Islet of Langerhans (tissue), 1 donor: ENCODE data around the gene LGI4.

Experiments used
- FAIRE-seq: peaks from one replicate; lab custom pipeline; 2011; peaks lifted over from hg19 to GRCh38; lab: Jason Lieb, UNC

Gene LGI4

GRCh38 chr19:35123573-35123972 lies 11.3 kb downstream of the LGI4 start:
- no peak for FAIRE-seq

GRCh38 chr19:35122687-35123551 lies 11.9 kb downstream of the LGI4 start:
- FAIRE-seq: no peak

GRCh38 chr19:35120898-35121297 lies 14.0 kb downstream of the LGI4 start:
- no peak for FAIRE-seq

GRCh38 chr19:35120492-35120891 lies 14.4 kb downstream of the LGI4 start:
- FAIRE-seq: peak; percentile 86

- no peak for FAIRE-seq
Measured at GRCh38 chr19:35119578-35120155, 15.2 kb downstream of the LGI4 start.

DNA sequence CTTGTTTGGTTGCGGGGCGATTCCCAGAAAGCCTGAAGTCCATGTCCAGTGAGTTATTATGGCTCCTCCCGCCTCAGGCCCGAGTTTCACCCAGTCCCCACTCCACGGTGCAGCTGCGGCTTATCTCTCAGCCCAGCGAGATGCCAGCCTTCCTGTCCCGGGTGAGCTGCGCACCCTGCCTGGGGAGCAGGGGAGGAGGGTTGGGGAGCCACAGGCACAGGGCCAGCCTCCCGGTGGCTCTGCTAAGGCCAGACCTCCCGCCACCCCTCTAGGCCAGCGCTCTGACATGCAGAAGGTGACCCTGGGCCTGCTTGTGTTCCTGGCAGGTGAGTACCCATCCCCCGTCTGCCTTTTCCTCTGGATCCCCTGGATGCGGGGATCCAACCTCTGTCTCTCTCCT lies 15.8 kb downstream of the LGI4 start:
- no peak for FAIRE-seq

- FAIRE-seq: no peak
Measured at GRCh38 chr19:35118268-35119020, 16.4 kb downstream of the LGI4 start.

- FAIRE-seq: no peak
Measured at GRCh38 chr19:35117799-35118198, 17.1 kb downstream of the LGI4 start.

GRCh38 chr19:35117116-35117515 lies 17.7 kb downstream of the LGI4 start:
- FAIRE-seq: no peak

GRCh38 chr19:35116072-35116801 lies 18.6 kb downstream of the LGI4 start:
- FAIRE-seq: no peak

- no peak for FAIRE-seq
Measured at GRCh38 chr19:35115177-35115951, 19.5 kb downstream of the LGI4 start, which contains the start of gene FXYD3. Gene FXYD3 (plus strand): TSS chr19:35115823. CDS start chr19:35119377, 3,554 bp downstream.

DNA sequence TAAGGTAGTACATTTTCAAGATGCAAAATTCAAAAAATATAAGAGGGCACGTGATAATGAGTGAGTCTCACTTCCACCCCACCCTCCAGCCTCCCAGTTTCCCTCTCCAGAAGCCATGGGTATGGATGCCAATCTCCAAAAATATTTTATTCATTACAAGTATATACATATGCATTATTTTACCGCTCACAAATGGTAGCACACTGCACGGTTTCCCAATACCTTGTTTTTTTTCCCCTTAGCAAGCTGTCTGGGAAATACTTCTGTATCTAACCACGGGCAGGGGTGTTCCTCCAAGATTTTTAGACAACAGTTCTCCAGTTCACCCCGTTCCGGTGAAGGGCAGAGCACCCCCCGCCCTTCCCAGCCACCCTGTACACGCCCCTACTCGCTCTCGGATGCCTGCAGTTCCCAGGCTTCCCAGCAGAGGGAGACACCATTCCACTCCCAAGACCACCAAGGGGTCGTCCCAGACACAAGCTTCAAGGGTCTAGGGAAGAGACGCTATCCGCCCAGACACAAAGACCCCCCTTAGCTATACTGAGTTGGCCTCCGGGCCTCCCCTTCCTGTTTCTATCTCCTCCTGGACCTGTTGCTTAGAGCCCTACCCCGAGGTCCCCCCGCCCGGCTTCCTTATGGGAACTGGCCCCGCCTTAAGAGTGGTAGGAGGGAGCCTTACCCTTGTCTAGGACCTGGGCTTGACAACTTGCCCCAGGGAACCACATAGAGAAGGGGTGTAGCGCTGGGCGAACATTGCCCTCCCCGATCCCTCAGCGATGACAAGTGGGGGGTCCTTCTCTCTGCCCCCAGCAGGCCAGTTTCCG lies 20.3 kb downstream of the LGI4 start:
- no peak for FAIRE-seq

GRCh38 chr19:35112995-35113688 lies 21.7 kb downstream of the LGI4 start:
- FAIRE-seq: no peak

- no peak for FAIRE-seq
Measured at GRCh38 chr19:35110974-35111373, 23.9 kb downstream of the LGI4 start.

DNA sequence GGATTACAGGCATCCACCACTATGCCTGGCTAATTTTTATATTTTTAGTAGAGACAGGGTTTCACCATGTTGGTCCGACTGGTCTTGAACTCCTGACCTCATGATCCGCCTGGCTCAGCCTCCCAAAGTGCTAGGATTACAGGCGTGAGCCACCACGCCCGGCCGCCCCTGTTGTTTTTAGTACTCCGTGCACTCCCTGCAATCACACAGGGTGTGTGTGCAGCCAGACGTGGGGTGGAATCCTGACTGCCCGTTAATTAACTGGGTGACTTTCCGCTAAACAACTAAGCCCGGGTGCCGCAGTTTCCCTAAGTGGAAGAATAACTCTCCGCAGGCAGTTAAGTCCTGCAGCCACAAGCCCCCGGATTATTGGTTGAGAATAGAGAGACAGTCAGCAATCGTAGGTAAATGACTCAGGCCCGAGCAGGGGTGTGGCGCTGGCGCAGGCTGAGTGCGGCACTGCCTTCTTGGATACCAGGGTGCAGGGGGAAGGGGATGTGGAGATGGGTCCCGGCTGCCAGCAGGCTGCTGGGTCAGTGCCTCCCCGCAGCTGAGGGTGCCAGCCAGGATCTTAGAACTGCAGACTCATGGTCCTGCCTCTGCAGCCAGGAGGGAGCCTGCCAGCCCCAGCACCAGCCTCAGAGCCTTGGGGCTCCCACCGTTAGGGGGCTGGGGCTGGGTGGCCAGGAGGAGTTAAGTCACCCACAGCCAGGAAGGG lies 25.3 kb downstream of the LGI4 start:
- no peak for FAIRE-seq

- no peak for FAIRE-seq
Measured at GRCh38 chr19:35108730-35109129, 26.1 kb downstream of the LGI4 start.

- FAIRE-seq: no peak
Measured at GRCh38 chr19:35107545-35107944, 27.3 kb downstream of the LGI4 start.

- FAIRE-seq: no peak
Measured at GRCh38 chr19:35106898-35107541, 27.8 kb downstream of the LGI4 start.

- FAIRE-seq: no peak
Measured at GRCh38 chr19:35106291-35106583, 28.6 kb downstream of the LGI4 start.
